IMR-90 (cell line): Measurements from ENCODE around the gene CATSPERB. TPM values are rescaled to one million over a fixed set of nuclear protein-coding genes. Genes with fewer than 3 reads are reported as not detected.

ENCODE experiments used
- ATAC-seq: fragments of 200-7000 bp; cut with Tn5 transposase; 2 replicates; pipeline ENCODE4 v1.9.1; 2020; ENCODE audit warnings: low read depth, mild to moderate bottlenecking, moderate library complexity
- BruUV-seq: library from RNA; stranded (reverse); fragments of 400-500 nt; replicated peaks from 2 replicates; lab custom pipeline; 2021; lab: Mats Ljungman, UMichigan
- CTCF ChIA-PET: fragments of 300-600 bp; formaldehyde crosslinking; extraction: SDS; loops from one replicate; lab custom pipeline; 2021; ENCODE audit warnings: antibody characterized with exemption; lab: Yijun Ruan, JAX
- POLR2A ChIA-PET: fragments of 300-600 bp; sonication (Branson Sonifier 250); formaldehyde crosslinking; loops from one replicate; lab custom pipeline; 2022; ENCODE audit warnings: antibody characterized with exemption; ENCODE audit not compliant: unreplicated experiment; lab: Charles Lee
- DNase-seq: peaks from one replicate; pipeline ENCODE4 v3.0.0; 2013
- H2AFZ ChIP-seq: replicated peaks from 2 replicates; pipeline ENCODE3; 2013; ENCODE audit warnings: low read length, mild to moderate bottlenecking; ENCODE audit not compliant: poor library complexity
- H2AK5ac ChIP-seq: 2 replicates; pipeline ENCODE4 v1.6.1; 2013; ENCODE audit warnings: low read depth, low read length, inconsistent platforms
- H2AK9ac ChIP-seq: replicated peaks from 2 replicates; pipeline ENCODE3; 2013; ENCODE audit warnings: mild to moderate bottlenecking, low read depth, low read length, moderate library complexity; ENCODE audit not compliant: poor library complexity
- H2BK120ac ChIP-seq: 2 replicates; pipeline ENCODE4 v1.6.1; 2013; ENCODE audit warnings: low read depth, low read length, inconsistent platforms
- H2BK15ac ChIP-seq: 3 replicates; pipeline ENCODE4 v1.6.1; 2013; ENCODE audit warnings: low read depth, low read length, inconsistent platforms
- H2BK20ac ChIP-seq: 2 replicates; pipeline ENCODE4 v1.6.1; 2013; ENCODE audit warnings: low read depth, mild to moderate bottlenecking, inconsistent platforms, low read length, moderate library complexity
- H2BK5ac ChIP-seq: 2 replicates; pipeline ENCODE4 v1.6.1; 2013; ENCODE audit warnings: mild to moderate bottlenecking, low read depth, low read length, inconsistent platforms; ENCODE audit not compliant: poor library complexity, severe bottlenecking
- H3K14ac ChIP-seq: replicated peaks from 2 replicates; pipeline ENCODE4 v1.6.1; 2013; ENCODE audit warnings: low read depth, low read length, inconsistent platforms
- H3K18ac ChIP-seq: 2 replicates; pipeline ENCODE4 v1.6.1; 2013; ENCODE audit warnings: low read depth, low read length, control low read depth
- H3K23ac ChIP-seq: 2 replicates; pipeline ENCODE4 v1.6.1; 2013; ENCODE audit warnings: low read depth, low read length, inconsistent platforms
- H3K27ac ChIP-seq: 2 replicates; pipeline ENCODE4 v1.5.1; 2013; ENCODE audit warnings: mild to moderate bottlenecking, control low read depth, low read length; ENCODE audit not compliant: insufficient read depth
- H3K27me3 ChIP-seq: 2 replicates; pipeline ENCODE4 v1.6.1; 2013; ENCODE audit warnings: low read length; ENCODE audit not compliant: control insufficient read depth, insufficient read depth
- H3K36me3 ChIP-seq: 2 replicates; pipeline ENCODE4 v1.6.1; 2013; ENCODE audit warnings: low read length, mixed read lengths; ENCODE audit not compliant: control insufficient read depth, insufficient read depth
- H3K4ac ChIP-seq: 2 replicates; pipeline ENCODE4 v1.6.1; 2013; ENCODE audit warnings: low read depth, low read length, inconsistent platforms
- H3K4me1 ChIP-seq: 2 replicates; pipeline ENCODE4 v1.6.1; 2013; ENCODE audit warnings: low read length, mixed read lengths; ENCODE audit not compliant: control insufficient read depth, insufficient read depth
- H3K4me2 ChIP-seq: 2 replicates; pipeline ENCODE4 v1.6.1; 2013; ENCODE audit warnings: low read depth, mild to moderate bottlenecking, control low read depth, low read length, moderate library complexity
- H3K4me3 ChIP-seq: 2 replicates; pipeline ENCODE4 v1.5.1; 2013; ENCODE audit warnings: low read depth, mild to moderate bottlenecking, control low read depth, low read length, moderate library complexity; ENCODE audit not compliant: insufficient read depth
- H3K56ac ChIP-seq: 2 replicates; pipeline ENCODE4 v1.6.1; 2013; ENCODE audit warnings: low read length, inconsistent platforms; ENCODE audit not compliant: insufficient read depth; ENCODE audit errors: extremely low read depth
- H3K79me1 ChIP-seq, 2 experiments: 2 replicates each; pipeline ENCODE4 v1.6.1; 2013; ENCODE audit warnings: low read length in 2 of 2, inconsistent platforms in 1 of 2, low read depth in 1 of 2
- H3K9ac ChIP-seq: 2 replicates; pipeline ENCODE4 v1.6.1; 2013; ENCODE audit warnings: low read depth, low read length, control low read depth
- H3K9me1 ChIP-seq: 2 replicates; pipeline ENCODE4 v1.6.1; 2013; ENCODE audit warnings: low read length, inconsistent platforms; ENCODE audit not compliant: insufficient read depth
- H3K9me3 ChIP-seq: 2 replicates; pipeline ENCODE4 v1.6.1; 2013; ENCODE audit warnings: low read length; ENCODE audit not compliant: control insufficient read depth, insufficient read depth
- H4K20me1 ChIP-seq: 2 replicates; pipeline ENCODE4 v1.6.1; 2013; ENCODE audit warnings: low read length, inconsistent platforms; ENCODE audit not compliant: insufficient read depth
- H4K5ac ChIP-seq: 2 replicates; pipeline ENCODE4 v1.6.1; 2013; ENCODE audit warnings: mild to moderate bottlenecking, low read depth, low read length, control low read depth
- H4K8ac ChIP-seq, 2 experiments: 2 replicates each; pipeline ENCODE4 v1.6.1; 2013; ENCODE audit warnings: low read depth in 2 of 2, low read length in 2 of 2, control low read depth in 1 of 2, inconsistent platforms in 1 of 2
- H4K91ac ChIP-seq: 2 replicates; pipeline ENCODE4 v1.6.1; 2013; ENCODE audit warnings: low read depth, low read length, inconsistent platforms; ENCODE audit not compliant: insufficient read depth
- CEBPB ChIP-seq: IDR thresholded peaks from 2 replicates; pipeline ENCODE4 v1.6.1; 2012; ENCODE audit warnings: low read depth, low read length, improper control_type of control experiment
- CHD1 ChIP-seq: IDR thresholded peaks from 2 replicates; pipeline ENCODE4 v1.6.1; 2012; ENCODE audit warnings: low read depth, low read length, improper control_type of control experiment
- CTCF ChIP-seq: conservative IDR thresholded peaks from 2 replicates; pipeline ENCODE4 v1.5.1; 2012; ENCODE audit warnings: mild to moderate bottlenecking, low read depth, low read length, improper control_type of control experiment
- NFE2L2 ChIP-seq: fragments of 150-350 bp; IDR thresholded peaks from 2 replicates; pipeline ENCODE4 v1.6.1; 2016; ENCODE audit warnings: low read depth, mild to moderate bottlenecking, low read length
- RAD21 ChIP-seq: IDR thresholded peaks from 2 replicates; pipeline ENCODE4 v1.6.1; 2012; ENCODE audit warnings: low read length, improper control_type of control experiment
- RFX5 ChIP-seq: IDR thresholded peaks from 2 replicates; pipeline ENCODE4 v1.8.0; 2012; ENCODE audit warnings: low read depth, mild to moderate bottlenecking, low read length, moderate library complexity
- SMC3 ChIP-seq: fragments of 150-350 bp; IDR thresholded peaks from 2 replicates; pipeline ENCODE4 v1.6.1; 2016; ENCODE audit warnings: low read depth, mild to moderate bottlenecking, antibody characterized with exemption, low read length, moderate library complexity
- WGBS, 2 experiments: methylation state at CpG; one replicate each; pipeline versions ENCODE4 v1.1.5 to v1.1.7; 2013; ENCODE audit warnings: missing lambda C conversion rate in 2 of 2; ENCODE audit not compliant: insufficient read length in 1 of 2; ENCODE audit errors: extremely low coverage in 2 of 2; 5-methylcytosine and 5-hydroxymethylcytosine counted together
- dilution Hi-C: fragments of 300-500 bp; cut with HindIII; formaldehyde crosslinking; loops from one replicate; pipeline ENCODE4 v1.14.3; 2018; ENCODE audit warnings: low sequenced_read_pairs; ENCODE audit not compliant: unreplicated experiment
- in situ Hi-C: fragments of 300-500 bp; cut with MboI; formaldehyde crosslinking; loops from 3 replicates; pipeline ENCODE4 v1.14.3; 2019; ENCODE audit warnings: low sequenced_read_pairs, inconsistent platforms, mixed read lengths
- intact Hi-C: fragments of 100-400 bp; cut with micrococcal nuclease; formaldehyde crosslinking; loops from 2 replicates; pipeline ENCODE4 v1.10.0; 2022
- polyA plus RNA-seq, 3 experiments: library from polyadenylated mRNA; depleted of rRNA; stranded (reverse); fragments of >200 nt; gene quantifications; 2 replicates each; pipeline ENCODE4 v1.2.3, GENCODE V29; 2012; ENCODE audit warnings: low replicate concordance in 1 of 3
- total RNA-seq: library from RNA; depleted of rRNA; stranded (reverse); fragments of >200 nt; gene quantifications from 2 replicates; pipeline ENCODE4 v1.2.3, GENCODE V29; 2012

CATSPERB gene
- total and polyA plus RNA-seq, 2 of the 4 experiments (the other 2 are of a cell fraction): not detected

GRCh38 chr14:91754185-91754584 lies 22.3 kb upstream of the CATSPERB start:
- Histone ChIP-seq H3K4me1 (no peaks in the 10 kb centered on the region), H3K14ac (no peak overlapping the region)
- intact Hi-C loops: no loop called here

More at GRCh38 chr14:91754185-91754584, 22.3 kb upstream of the CATSPERB start:
- Histone ChIP-seq H3K9me3 (no peaks in the 10 kb centered on the region), H4K91ac (no peak overlapping the region), H3K18ac (no peak overlapping the region), H3K9ac (no peak overlapping the region), H3K9me1 (no peaks in the 10 kb centered on the region), H3K4me3 (no peak overlapping the region), H3K4me2 (no peak overlapping the region), H3K23ac (no peak overlapping the region), H2BK120ac (no peak overlapping the region), H3K4ac (no peak overlapping the region), H2BK15ac (no peak overlapping the region), H3K56ac (no peak overlapping the region), H4K5ac (no peak overlapping the region), H4K8ac (no peak overlapping the region), H2BK20ac (no peak overlapping the region), H2AFZ (no peak overlapping the region), H3K79me1 (no peaks in the 10 kb centered on the region), H2AK9ac (no peak overlapping the region), H4K20me1 (no peaks in the 10 kb centered on the region), H3K27ac (no peak overlapping the region), H2AK5ac (no peak overlapping the region), H3K27me3 (peaks cover 1% of the 10 kb centered on the region; the same call in 1 of the 2 replicates), H3K36me3 (no peaks in the 10 kb centered on the region), H2BK5ac (no peak overlapping the region)
- no CpG with 5 or more reads among the region's 1 CpG for WGBS, 2 experiments
- CTCF ChIA-PET: no interaction called here
- no peak for DNase-seq
- BruUV-seq: no TSS peak
- POLR2A ChIA-PET: no interaction called here
- ATAC-seq: no peak
- dilution Hi-C loops (no loop called here), in situ Hi-C loops (no loop called here)
- no peak for TF ChIP-seq RAD21
- TF ChIP-seq CTCF: no peak
- no peak for TF ChIP-seq CEBPB
- no peak for TF ChIP-seq RFX5
- TF ChIP-seq SMC3: no peak
- no peak for TF ChIP-seq NFE2L2
- no peak for TF ChIP-seq CHD1
